Spleen (tissue), 7 donors: ENCODE measurements around the gene SASH1.

Experiments used
- POLR2A ChIP-seq, 3 donors: fragments of 450-650 bp; IDR thresholded peaks; one replicate each; pipeline ENCODE4 v1.5.1; 2017; ENCODE audit warnings: antibody characterized with exemption in 3 of 3, mild to moderate bottlenecking in 1 of 3
- TF ChIP-seq, protein P1 (sequence below), 11 experiments: fragments of 200-600 bp in 7 of 11; fragments of 450-650 bp in 4 of 11; sonication (generic) in 4 of 11; IDR thresholded peaks in 8 of 11; conservative IDR thresholded peaks in 3 of 11; 1 replicate in 7 of 11; 2 replicates in 4 of 11; pipeline versions ENCODE4 v1.4.0 to v1.8.0; 2016 to 2021; ENCODE audit warnings: antibody characterized with exemption in 11 of 11, inconsistent platforms in 4 of 11, mild to moderate bottlenecking in 1 of 11
- donor health status: DM: no; HTN: no; CAD: no; lungs with moderate emphysema.
- donor health status: DM: no; HTN: no; CAD: no.
- donor health status: DM: no; HTN: no; CAD: no.

GRCh38 chr6:148578489-148578814 is 235.8 kb downstream of the SASH1 start:
- TF ChIP-seq, protein P1, sequence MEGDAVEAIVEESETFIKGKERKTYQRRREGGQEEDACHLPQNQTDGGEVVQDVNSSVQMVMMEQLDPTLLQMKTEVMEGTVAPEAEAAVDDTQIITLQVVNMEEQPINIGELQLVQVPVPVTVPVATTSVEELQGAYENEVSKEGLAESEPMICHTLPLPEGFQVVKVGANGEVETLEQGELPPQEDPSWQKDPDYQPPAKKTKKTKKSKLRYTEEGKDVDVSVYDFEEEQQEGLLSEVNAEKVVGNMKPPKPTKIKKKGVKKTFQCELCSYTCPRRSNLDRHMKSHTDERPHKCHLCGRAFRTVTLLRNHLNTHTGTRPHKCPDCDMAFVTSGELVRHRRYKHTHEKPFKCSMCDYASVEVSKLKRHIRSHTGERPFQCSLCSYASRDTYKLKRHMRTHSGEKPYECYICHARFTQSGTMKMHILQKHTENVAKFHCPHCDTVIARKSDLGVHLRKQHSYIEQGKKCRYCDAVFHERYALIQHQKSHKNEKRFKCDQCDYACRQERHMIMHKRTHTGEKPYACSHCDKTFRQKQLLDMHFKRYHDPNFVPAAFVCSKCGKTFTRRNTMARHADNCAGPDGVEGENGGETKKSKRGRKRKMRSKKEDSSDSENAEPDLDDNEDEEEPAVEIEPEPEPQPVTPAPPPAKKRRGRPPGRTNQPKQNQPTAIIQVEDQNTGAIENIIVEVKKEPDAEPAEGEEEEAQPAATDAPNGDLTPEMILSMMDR (IDR thresholded peaks at IDR 0.05 in 8 of 11, conservative IDR thresholded peaks at IDR 0.05 in 3 of 11): peak in 2 of 11 experiments; percentile 9
- TF ChIP-seq POLR2A (IDR thresholded peaks at IDR 0.05): no peak
